Suprapubic skin (tissue), 4 donors: ENCODE data around the gene VKORC1. TPM values are rescaled to one million over a fixed set of nuclear protein-coding genes. Genes with fewer than 3 reads are reported as not detected.
A peak's percentile ranks its signal among the peaks of the same experiment; 100 is the strongest.

Experiments
- DNase-seq, 2 donors: peaks; one replicate each; pipeline ENCODE4 v3.0.0-alpha.2; 2019; ENCODE audit warnings: low spot score in 2 of 2
- H3K27ac ChIP-seq: fragments of 200-600 bp; sonication (generic); one replicate; pipeline ENCODE4 v1.5.1; 2019
- H3K27me3 ChIP-seq: fragments of 200-600 bp; sonication (generic); one replicate; pipeline ENCODE4 v1.5.1; 2019
- H3K36me3 ChIP-seq: fragments of 200-600 bp; sonication (generic); one replicate; pipeline ENCODE4 v1.5.1; 2019
- H3K4me1 ChIP-seq: fragments of 200-600 bp; sonication (generic); one replicate; pipeline ENCODE4 v1.5.1; 2019
- H3K4me3 ChIP-seq: fragments of 200-600 bp; sonication (generic); one replicate; pipeline ENCODE4 v1.5.1; 2019; ENCODE audit warnings: mild to moderate bottlenecking
- H3K9me3 ChIP-seq: fragments of 200-600 bp; sonication (generic); one replicate; pipeline ENCODE4 v1.5.1; 2019
- CTCF ChIP-seq, 2 donors: fragments of 200-600 bp in 1 of 2; fragments of 450-650 bp in 1 of 2; sonication (generic) in 1 of 2; IDR thresholded peaks; one replicate each; pipeline ENCODE4 v1.5.1; 2016 to 2019; ENCODE audit warnings: antibody characterized with exemption in 2 of 2, mild to moderate bottlenecking in 1 of 2, moderate library complexity in 1 of 2
- EP300 ChIP-seq: sonication (generic); formaldehyde crosslinking; IDR thresholded peaks from one replicate; pipeline ENCODE4 v1.6.1; 2017; ENCODE audit warnings: antibody characterized with exemption
- POLR2A ChIP-seq, 2 donors: fragments of 450-650 bp; IDR thresholded peaks; one replicate each; pipeline ENCODE4 v1.6.1; 2017; ENCODE audit warnings: antibody characterized with exemption in 2 of 2, mild to moderate bottlenecking in 2 of 2, moderate library complexity in 2 of 2
- POLR2AphosphoS5 ChIP-seq, 3 donors: sonication (generic); formaldehyde crosslinking; IDR thresholded peaks; one replicate each; pipeline ENCODE4 v1.6.1; 2017; ENCODE audit warnings: antibody characterized with exemption in 3 of 3
- WGBS: methylation state at CpG from one replicate; pipeline ENCODE4 v1.1.5; 2018; 5-methylcytosine and 5-hydroxymethylcytosine counted together
- total RNA-seq, 4 donors: library from RNA; depleted of rRNA; stranded (reverse); fragments of >200 nt; gene quantifications; one replicate each; pipeline ENCODE4 v1.1.0, GENCODE V29; 2016

The VKORC1 gene
- total RNA-seq, 4 donors from 2014 or later, result 53.8 to 79.3 (median 68.0) TPM

GRCh38 chr16:31093132-31093703, 1.4 kb downstream of the VKORC1 start:
- no peak for DNase-seq
- Histone ChIP-seq H3K36me3 (peaks cover 19% of the 10 kb centered on the region), H3K4me3 (peak overlapping the region; percentile 87), H3K27ac (no peak overlapping the region), H3K9me3 (no peaks in the 10 kb centered on the region), H3K4me1 (peaks cover 27% of the 10 kb centered on the region), H3K27me3 (no peaks in the 10 kb centered on the region)
- WGBS, result 44% methylated on average over 12 of the region's 17 CpGs
- no peak for TF ChIP-seq CTCF (IDR thresholded peaks at IDR 0.05)
- TF ChIP-seq POLR2A (IDR thresholded peaks at IDR 0.05), result no peak
- no peak for TF ChIP-seq POLR2AphosphoS5 (IDR thresholded peaks at IDR 0.05)
- no peak for TF ChIP-seq EP300

- Histone ChIP-seq H3K36me3 (peaks cover 19% of the 10 kb centered on the region), H3K27ac (no peak overlapping the region), H3K4me3 (no peak overlapping the region), H3K4me1 (peaks cover 27% of the 10 kb centered on the region), H3K9me3 (no peaks in the 10 kb centered on the region), H3K27me3 (no peaks in the 10 kb centered on the region)
- WGBS, result 90% methylated on average over 5 of the region's 5 CpGs
- TF ChIP-seq POLR2A (IDR thresholded peaks at IDR 0.05), result no peak
- TF ChIP-seq POLR2AphosphoS5 (IDR thresholded peaks at IDR 0.05), result no peak
- TF ChIP-seq EP300, result no peak
- TF ChIP-seq CTCF (IDR thresholded peaks at IDR 0.05), result no peak
- no peak for DNase-seq
Measured at GRCh38 chr16:31092330-31092729, 2.3 kb downstream of the VKORC1 start.

- TF ChIP-seq POLR2AphosphoS5 (IDR thresholded peaks at IDR 0.05), result no peak
- TF ChIP-seq POLR2A (IDR thresholded peaks at IDR 0.05), result no peak
- no peak for TF ChIP-seq EP300
- TF ChIP-seq CTCF (IDR thresholded peaks at IDR 0.05), result no peak
- no peaks in the 10 kb centered on the region for H3K9me3 ChIP-seq
- no peaks in the 10 kb centered on the region for H3K27me3 ChIP-seq
- H3K27ac ChIP-seq, result no peak overlapping the region
- H3K4me3 ChIP-seq, result no peak overlapping the region
- peaks cover 26% of the 10 kb centered on the region for H3K4me1 ChIP-seq
- H3K36me3 ChIP-seq, result peaks cover 28% of the 10 kb centered on the region
- 60% methylated on average over 2 of the region's 2 CpGs for WGBS
- DNase-seq, result no peak
Measured at GRCh38 chr16:31090540-31090939, 4.1 kb downstream of the VKORC1 start.

- TF ChIP-seq EP300 (no peak), POLR2AphosphoS5 (IDR thresholded peaks at IDR 0.05) (no peak), CTCF (IDR thresholded peaks at IDR 0.05) (no peak), POLR2A (IDR thresholded peaks at IDR 0.05) (no peak)
- WGBS, result 99% methylated on average over 8 of the region's 8 CpGs
- H3K4me3 ChIP-seq, result no peak overlapping the region
- no peaks in the 10 kb centered on the region for H3K9me3 ChIP-seq
- H3K36me3 ChIP-seq, result peaks cover 39% of the 10 kb centered on the region
- peaks cover 20% of the 10 kb centered on the region for H3K4me1 ChIP-seq
- no peaks in the 10 kb centered on the region for H3K27me3 ChIP-seq
- H3K27ac ChIP-seq, result no peak overlapping the region
- DNase-seq, result peak in 1 of 2 donors; percentile 69
Measured at GRCh38 chr16:31089199-31089598, 5.4 kb downstream of the VKORC1 start.

- no peaks in the 10 kb centered on the region for H3K9me3 ChIP-seq
- peaks cover 44% of the 10 kb centered on the region for H3K36me3 ChIP-seq
- DNase-seq, result no peak
- H3K4me3 ChIP-seq, result no peak within 1 kb of the TSS
- WGBS, result 86% methylated on average over 12 of the region's 15 CpGs
- H3K27ac ChIP-seq, result no peak within 1 kb of the TSS
- H3K27me3 ChIP-seq, result no peaks in the 10 kb centered on the region
- H3K4me1 ChIP-seq, result peaks cover 14% of the 10 kb centered on the region
- TF ChIP-seq POLR2AphosphoS5 (IDR thresholded peaks at IDR 0.05), result no peak
- TF ChIP-seq POLR2A (IDR thresholded peaks at IDR 0.05), result no peak
- TF ChIP-seq CTCF (IDR thresholded peaks at IDR 0.05), result no peak
- no peak for TF ChIP-seq EP300
Measured at GRCh38 chr16:31088459-31089183, 6.0 kb downstream of the VKORC1 start, which contains the start of gene PRSS53. TSS of gene PRSS53 (minus strand) at chr16:31088943. CDS start at chr16:31088809, 134 bp downstream.
